K562 (cell line): ENCODE data around the gene AFG1L. TPM values are rescaled to one million over a fixed set of nuclear protein-coding genes. Genes with fewer than 3 reads are reported as not detected.

Experiments used
- ARHGAP35 ChIP-seq: fragments of 450-650 bp; IDR thresholded peaks from 2 replicates; pipeline ENCODE4 v1.6.1; 2018; ENCODE audit not compliant: partially characterized antibody
- BRF1 ChIP-seq: IDR thresholded peaks from 3 replicates; pipeline ENCODE4 v1.6.1; 2011; ENCODE audit warnings: borderline replicate concordance, mild to moderate bottlenecking; ENCODE audit not compliant: insufficient read length; ENCODE audit errors: extremely low read depth
- CBX2 ChIP-seq: fragments of 200-600 bp; sonication (generic); IDR thresholded peaks from one replicate; pipeline ENCODE4 v1.6.1; 2012; ENCODE audit warnings: mild to moderate bottlenecking, low read length, inconsistent platforms; ENCODE audit not compliant: insufficient read depth, poor library complexity, severe bottlenecking
- CEBPZ ChIP-seq: fragments of 150-350 bp; IDR thresholded peaks from 2 replicates; pipeline ENCODE4 v1.6.1; 2014; ENCODE audit warnings: low read depth, mild to moderate bottlenecking, low read length, borderline replicate concordance
- E2F1 ChIP-seq: sonication (generic); formaldehyde crosslinking; IDR thresholded peaks from 2 replicates; pipeline ENCODE4 v1.8.1; 2023; ENCODE audit warnings: mild to moderate bottlenecking, missing genetic modification reagents, moderate library complexity
- ILK ChIP-seq: fragments of 450-650 bp; IDR thresholded peaks from 2 replicates; pipeline ENCODE4 v1.6.1; 2016; ENCODE audit warnings: missing genetic modification characterization, low read depth, mild to moderate bottlenecking, missing compliant biosample characterization, moderate library complexity, borderline replicate concordance
- IRF1 ChIP-seq: sonication (generic); formaldehyde crosslinking; IDR thresholded peaks from 2 replicates; pipeline ENCODE4 v1.8.0; 2022; ENCODE audit warnings: missing genetic modification reagents, mild to moderate bottlenecking, borderline replicate concordance
- KDM4B ChIP-seq, 2 experiments: fragments of 450-650 bp in 1 of 2; sonication (generic) in 1 of 2; IDR thresholded peaks; 2 replicates each; pipeline ENCODE4 v1.6.1; 2016 to 2017; ENCODE audit warnings: borderline replicate concordance in 2 of 2, antibody characterized with exemption in 1 of 2, low read depth in 1 of 2, mild to moderate bottlenecking in 1 of 2
- NR2F6 ChIP-seq: fragments of 450-650 bp; formaldehyde crosslinking; IDR thresholded peaks from 2 replicates; pipeline ENCODE4 v1.4.0; 2020; ENCODE audit warnings: mild to moderate bottlenecking
- PREB ChIP-seq: sonication (generic); formaldehyde crosslinking; IDR thresholded peaks from 2 replicates; pipeline ENCODE4 v1.8.1; 2023; ENCODE audit warnings: mild to moderate bottlenecking, missing genetic modification reagents
- RB1 ChIP-seq: fragments of 450-650 bp; IDR thresholded peaks from 2 replicates; pipeline ENCODE4 v1.6.1; 2017; ENCODE audit warnings: low read depth, mild to moderate bottlenecking
- SMAD3 ChIP-seq: fragments of 450-650 bp; formaldehyde crosslinking; conservative IDR thresholded peaks from 2 replicates; pipeline ENCODE4 v1.4.0; 2020; ENCODE audit warnings: mild to moderate bottlenecking
- SMARCC2 ChIP-seq: fragments of 450-650 bp; IDR thresholded peaks from 2 replicates; pipeline ENCODE4 v1.6.1; 2017; ENCODE audit warnings: antibody characterized with exemption, moderate library complexity, mild to moderate bottlenecking, low read depth
- STAG1 ChIP-seq: sonication (generic); formaldehyde crosslinking; IDR thresholded peaks from 2 replicates; pipeline ENCODE4 v1.5.0; 2020; ENCODE audit warnings: missing genetic modification reagents, borderline replicate concordance
- ZBTB17 ChIP-seq: fragments of 450-650 bp; formaldehyde crosslinking; IDR thresholded peaks from 2 replicates; pipeline ENCODE4 v1.4.0; 2020; ENCODE audit warnings: mild to moderate bottlenecking
- ZNF384 ChIP-seq: IDR thresholded peaks from 2 replicates; pipeline ENCODE4 v1.6.1; 2012; ENCODE audit warnings: low read depth, low read length, improper control_type of control experiment
- ZNF584 ChIP-seq: fragments of 200-800 bp; sonication (Bioruptor generic); IDR thresholded peaks from 2 replicates; pipeline ENCODE4 v1.6.1; 2016; ENCODE audit warnings: low read depth, mild to moderate bottlenecking, missing genetic modification characterization, missing compliant biosample characterization
- ZNF707 ChIP-seq: fragments of 250-450 bp; sonication (Bioruptor Pico); conservative IDR thresholded peaks from 2 replicates; pipeline ENCODE4 v1.8.0; 2022; ENCODE audit warnings: inconsistent platforms, mild to moderate bottlenecking, moderate library complexity
- ZNF830 ChIP-seq: fragments of 250-450 bp; sonication (Bioruptor Pico); IDR thresholded peaks from 2 replicates; pipeline ENCODE4 v1.5.0; 2021; ENCODE audit warnings: mild to moderate bottlenecking
- polyA plus RNA-seq, 8 experiments: library from polyadenylated mRNA; depleted of rRNA in 4 of 8; stranded (reverse) in 5 of 8; unstranded in 3 of 8; fragments of >200 nt; fragmentation: Nextera tagmentation in 2 of 8; fragmentation: Illumina TruSeq in 1 of 8; extraction: Ambion mirVana in 2 of 8; extraction: Trizol in 1 of 8; gene quantifications; 2 replicates each; pipeline versions ENCODE4 v1.2.1 to v1.2.3, GENCODE V29; 2011 to 2014; ENCODE audit warnings: inconsistent platforms in 1 of 8, missing spikeins in 1 of 8
- total RNA-seq, 7 experiments: library from RNA; depleted of rRNA in 6 of 7; stranded (reverse); fragments of >200 nt in 6 of 7; fragmentation: Illumina TruSeq in 2 of 7; extraction: Trizol in 2 of 7; gene quantifications; 2 replicates each; pipeline versions ENCODE4 v1.2.1 to v1.2.3, GENCODE V29; 2011 to 2021; ENCODE audit warnings: low replicate concordance in 1 of 7

Gene AFG1L
- total and polyA plus RNA-seq, 9 of the 15 experiments (the other 6 are each of a cell fraction or from before 2014, with no cell fraction given), result 2.2 to 15.5 (median 5.8) TPM

GRCh38 chr6:108565091-108565766 is 270.4 kb downstream of the AFG1L start (continued):
- TF ChIP-seq CEBPZ (no peak), ZBTB17 (CRISPR knock-in tag) (no peak), ILK (no peak), ZNF584 (CRISPR knock-in tag) (no peak), SMARCC2 (no peak), IRF1 (CRISPR knock-in tag) (no peak), ZNF384 (no peak), BRF1 (no peak), ARHGAP35 (no peak), KDM4B (IDR thresholded peaks at IDR 0.05; ENCODE audit: borderline replicate concordance in 2 of 2, low read depth in 1 of 2) (no peak), RB1 (no peak), SMAD3 (no peak), NR2F6 (CRISPR knock-in tag) (no peak), CBX2 (no peak), ZNF707 (no peak), STAG1 (CRISPR knock-in tag) (no peak), PREB (CRISPR knock-in tag) (no peak), E2F1 (CRISPR knock-in tag) (no peak), ZNF830 (CRISPR knock-in tag) (no peak)
